Testis (tissue), 2 donors: ENCODE measurements around the gene RPUSD3.

Experiments used
- CTCF ChIP-seq, 3 experiments: fragments of 450-650 bp in 2 of 3; fragments of 200-600 bp in 1 of 3; sonication (generic) in 1 of 3; IDR thresholded peaks; one replicate each; pipeline ENCODE4 v1.5.1; 2016 to 2019; ENCODE audit warnings: antibody characterized with exemption in 3 of 3, mild to moderate bottlenecking in 2 of 3, moderate library complexity in 1 of 3
- POLR2A ChIP-seq: fragments of 450-650 bp; IDR thresholded peaks from one replicate; pipeline ENCODE4 v1.6.1; 2017; ENCODE audit warnings: antibody characterized with exemption, mild to moderate bottlenecking, moderate library complexity

DNA sequence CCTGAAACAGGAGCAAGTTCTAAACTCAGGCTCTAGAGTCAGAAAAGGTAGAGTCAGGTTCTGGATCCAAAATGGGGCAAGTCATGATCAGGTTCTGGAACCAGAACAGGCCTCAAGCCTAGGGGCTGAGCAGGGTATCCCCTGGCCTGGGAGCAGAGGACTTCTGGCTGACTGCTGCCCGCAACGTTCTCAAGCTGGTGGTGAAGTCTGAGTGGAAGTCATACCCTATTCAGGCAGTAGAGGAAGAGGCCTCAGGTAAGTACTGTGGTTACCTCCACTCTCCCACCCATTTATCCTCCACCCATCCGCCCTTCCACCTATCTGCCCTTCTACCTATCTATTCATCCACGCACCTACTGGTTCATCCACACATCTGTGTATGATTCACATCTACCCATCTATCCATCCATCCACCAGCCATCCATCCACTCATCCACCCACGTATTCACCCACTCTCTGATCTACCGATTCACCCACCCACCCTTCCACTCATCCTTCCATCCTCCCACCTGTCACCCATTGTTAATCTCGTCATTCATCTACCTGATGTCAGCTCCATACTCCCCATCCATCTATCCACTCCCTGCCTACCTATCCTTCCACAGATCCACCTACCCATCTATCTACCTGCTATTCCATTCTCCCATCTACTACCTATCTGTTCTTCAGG, 25.0 kb downstream of the RPUSD3 start:
- TF ChIP-seq CTCF (IDR thresholded peaks at IDR 0.05) = no peak
- no peak for TF ChIP-seq POLR2A
